DOHH2 (cell line): ENCODE measurements around the gene SOX5.

Source experiments
- H3F3A ChIP-seq: fragments of 200-600 bp; sonication (generic), shearing (Covaris generic); 2 replicates; pipeline ENCODE4 v1.6.0; 2016; ENCODE audit warnings: antibody characterized with exemption, mild to moderate bottlenecking; ENCODE audit not compliant: control insufficient read depth, insufficient read depth
- H3K27ac ChIP-seq: fragments of 200-600 bp; sonication (generic); 2 replicates; pipeline ENCODE4 v1.5.1; 2014; ENCODE audit warnings: low read depth, mild to moderate bottlenecking, low read length, moderate library complexity
- H3K27me3 ChIP-seq: fragments of 200-600 bp; sonication (generic); 2 replicates; pipeline ENCODE4 v1.6.1; 2014; ENCODE audit warnings: mild to moderate bottlenecking, low read length, mixed read lengths; ENCODE audit not compliant: control insufficient read depth
- H3K36me3 ChIP-seq: fragments of 200-600 bp; sonication (generic); 2 replicates; pipeline ENCODE4 v1.6.1; 2014; ENCODE audit warnings: mild to moderate bottlenecking, low read length, moderate library complexity, mixed read lengths; ENCODE audit not compliant: control insufficient read depth
- H3K4me1 ChIP-seq: fragments of 200-600 bp; sonication (generic); 2 replicates; pipeline ENCODE4 v1.6.1; 2014; ENCODE audit warnings: mild to moderate bottlenecking, low read length, mixed read lengths; ENCODE audit not compliant: control insufficient read depth
- H3K4me2 ChIP-seq: fragments of 200-600 bp; sonication (generic); 2 replicates; pipeline ENCODE4 v1.6.0; 2014; ENCODE audit warnings: mild to moderate bottlenecking, low read length, moderate library complexity
- H3K4me3 ChIP-seq: fragments of 200-600 bp; sonication (generic); 2 replicates; pipeline ENCODE4 v1.5.1; 2014; ENCODE audit warnings: mild to moderate bottlenecking, low read length, mixed read lengths
- H3K79me2 ChIP-seq: fragments of 200-600 bp; sonication (generic); 2 replicates; pipeline ENCODE4 v1.6.1; 2014; ENCODE audit warnings: mild to moderate bottlenecking, low read length, mixed read lengths; ENCODE audit not compliant: control insufficient read depth
- H3K9me2 ChIP-seq: fragments of 200-600 bp; sonication (generic); replicated peaks from 2 replicates; pipeline ENCODE4 v1.6.1; 2014; ENCODE audit warnings: mild to moderate bottlenecking, low read length, mixed read lengths; ENCODE audit not compliant: control insufficient read depth
- H3K9me3 ChIP-seq: fragments of 200-600 bp; sonication (generic); 2 replicates; pipeline ENCODE4 v1.6.1; 2014; ENCODE audit warnings: antibody characterized with exemption, low read length, mixed read lengths; ENCODE audit not compliant: control insufficient read depth, insufficient read depth
- H4K20me1 ChIP-seq: fragments of 200-600 bp; sonication (generic); 2 replicates; pipeline ENCODE4 v1.6.0; 2014; ENCODE audit warnings: low read depth, mild to moderate bottlenecking, antibody characterized with exemption, low read length, moderate library complexity; ENCODE audit not compliant: control insufficient read depth, insufficient read depth
- CTCF ChIP-seq: fragments of 200-600 bp; sonication (generic); IDR thresholded peaks from one replicate; pipeline ENCODE4 v1.5.1; 2014; ENCODE audit warnings: antibody characterized with exemption, mild to moderate bottlenecking, low read depth, low read length; ENCODE audit not compliant: poor library complexity, severe bottlenecking
- EZH2phosphoT487 ChIP-seq: fragments of 200-600 bp; sonication (generic); IDR thresholded peaks from 2 replicates; pipeline ENCODE4 v1.6.1; 2017; ENCODE audit warnings: borderline replicate concordance, mild to moderate bottlenecking, antibody characterized with exemption, low read length, moderate library complexity, mixed read lengths

SOX5 gene

GRCh38 chr12:23552417-23552816 lies 397.1 kb downstream of the SOX5 start:
- Histone ChIP-seq H4K20me1 (no peaks in the 10 kb centered on the region), H3K36me3 (no peaks in the 10 kb centered on the region), H3K27ac (no peak overlapping the region), H3K9me3 (no peaks in the 10 kb centered on the region), H3K4me3 (no peak overlapping the region), H3K79me2 (no peaks in the 10 kb centered on the region), H3K9me2 (no peaks in the 10 kb centered on the region), H3K27me3 (no peaks in the 10 kb centered on the region), H3K4me2 (no peak overlapping the region), H3F3A (no peaks in the 10 kb centered on the region), H3K4me1 (no peaks in the 10 kb centered on the region)
- TF ChIP-seq EZH2phosphoT487 (no peak), CTCF (no peak)

- no peaks in the 10 kb centered on the region for H3F3A ChIP-seq
- H3K4me3 ChIP-seq = no peak overlapping the region
- H3K79me2 ChIP-seq = no peaks in the 10 kb centered on the region
- TF ChIP-seq CTCF = no peak
- no peak for TF ChIP-seq EZH2phosphoT487
- no peaks in the 10 kb centered on the region for H3K9me2 ChIP-seq
- H3K4me2 ChIP-seq = no peak overlapping the region
- no peaks in the 10 kb centered on the region for H4K20me1 ChIP-seq
- H3K36me3 ChIP-seq = no peaks in the 10 kb centered on the region
- H3K4me1 ChIP-seq = no peaks in the 10 kb centered on the region
- H3K27ac ChIP-seq = no peak overlapping the region
- H3K9me3 ChIP-seq = no peaks in the 10 kb centered on the region
- no peaks in the 10 kb centered on the region for H3K27me3 ChIP-seq
Measured at GRCh38 chr12:23550753-23551152, 398.7 kb downstream of the SOX5 start.

- TF ChIP-seq CTCF (no peak), EZH2phosphoT487 (no peak)
- H3K79me2 ChIP-seq = no peaks in the 10 kb centered on the region
- no peaks in the 10 kb centered on the region for H3K27me3 ChIP-seq
- no peaks in the 10 kb centered on the region for H4K20me1 ChIP-seq
- H3K36me3 ChIP-seq = no peaks in the 10 kb centered on the region
- no peaks in the 10 kb centered on the region for H3K9me3 ChIP-seq
- no peak overlapping the region for H3K27ac ChIP-seq
- H3K4me2 ChIP-seq = no peak overlapping the region
- no peaks in the 10 kb centered on the region for H3K9me2 ChIP-seq
- no peak overlapping the region for H3K4me3 ChIP-seq
- no peaks in the 10 kb centered on the region for H3K4me1 ChIP-seq
- H3F3A ChIP-seq = no peaks in the 10 kb centered on the region
Measured at GRCh38 chr12:23548742-23549141, 400.7 kb downstream of the SOX5 start.

- no peaks in the 10 kb centered on the region for H3K4me1 ChIP-seq
- no peaks in the 10 kb centered on the region for H3K27me3 ChIP-seq
- no peak overlapping the region for H3K4me2 ChIP-seq
- H4K20me1 ChIP-seq = no peaks in the 10 kb centered on the region
- H3K4me3 ChIP-seq = no peak overlapping the region
- TF ChIP-seq EZH2phosphoT487 = no peak
- no peak for TF ChIP-seq CTCF
- no peaks in the 10 kb centered on the region for H3K79me2 ChIP-seq
- H3F3A ChIP-seq = no peaks in the 10 kb centered on the region
- no peaks in the 10 kb centered on the region for H3K9me2 ChIP-seq
- H3K27ac ChIP-seq = no peak overlapping the region
- H3K36me3 ChIP-seq = no peaks in the 10 kb centered on the region
- H3K9me3 ChIP-seq = no peaks in the 10 kb centered on the region
Measured at GRCh38 chr12:23546756-23547155, 402.7 kb downstream of the SOX5 start.
